T-helper 2 cell treated with Interferon-gamma antibody and Interleukin-4, amounts not matched to agents 100 ng/mL and 5 ng/mL, for 36 hours (primary cell): ENCODE results near the gene ARTN. TPM values are rescaled to one million over a fixed set of nuclear protein-coding genes. Genes with fewer than 3 reads are reported as not detected.

Experiments
- intact Hi-C: fragments of 100-400 bp; cut with micrococcal nuclease; formaldehyde crosslinking; loops from one replicate; pipeline ENCODE4 v1.15.1; 2023
- total RNA-seq: library from RNA; stranded (reverse); gene quantifications from 2 replicates; pipeline ENCODE4 v1.2.3, GENCODE V29; 2022

The ARTN gene
- total RNA-seq, 1 donor from 2014 or later, result 0.48 TPM

DNA sequence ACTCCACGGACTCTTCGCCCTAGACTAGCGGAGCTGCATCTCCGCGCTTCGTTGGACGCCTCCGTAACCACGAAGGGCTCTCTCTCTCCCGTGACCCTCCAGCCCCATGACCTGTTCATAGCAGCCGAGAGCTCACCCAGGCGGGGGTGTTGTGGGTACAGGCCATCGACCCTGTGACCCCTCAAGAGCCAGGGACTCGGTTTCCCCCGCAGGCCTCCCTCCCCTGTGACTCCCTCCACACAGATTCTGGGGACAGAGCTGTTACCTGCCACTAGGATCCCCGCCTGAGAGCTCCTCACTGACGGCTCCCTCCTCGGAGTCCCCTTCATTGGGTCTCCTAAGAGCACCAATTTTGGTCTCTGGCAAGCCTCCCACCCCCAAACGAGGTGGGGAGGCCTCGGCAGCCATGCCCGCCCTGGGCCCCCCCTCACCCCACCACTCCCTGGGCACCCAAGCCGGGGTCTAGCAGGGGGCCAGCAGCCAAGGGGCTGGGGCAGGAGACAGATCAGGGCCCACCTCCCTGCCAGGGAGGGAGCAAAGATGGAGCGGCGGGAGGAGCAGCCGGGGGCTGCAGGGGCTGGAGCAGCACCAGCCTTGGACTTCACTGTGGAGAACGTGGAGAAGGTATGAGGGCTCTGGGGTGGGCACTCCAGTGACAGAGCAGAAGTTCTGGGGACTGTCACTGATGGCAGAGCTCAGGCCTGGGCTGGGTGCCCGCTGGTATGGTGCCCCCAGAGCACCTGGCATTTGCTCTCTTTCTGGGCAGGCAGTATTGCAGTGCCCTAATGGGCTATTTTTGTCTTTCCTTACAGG lies 13.7 kb downstream of the ARTN start:
- intact Hi-C loops, result loop anchor here (1.0 to 10.0 kb wide), 3 partner anchors 44 to 292 kb away; partner anchors contain the start of genes CCDC24, KDM4A and SLC6A9

DNA sequence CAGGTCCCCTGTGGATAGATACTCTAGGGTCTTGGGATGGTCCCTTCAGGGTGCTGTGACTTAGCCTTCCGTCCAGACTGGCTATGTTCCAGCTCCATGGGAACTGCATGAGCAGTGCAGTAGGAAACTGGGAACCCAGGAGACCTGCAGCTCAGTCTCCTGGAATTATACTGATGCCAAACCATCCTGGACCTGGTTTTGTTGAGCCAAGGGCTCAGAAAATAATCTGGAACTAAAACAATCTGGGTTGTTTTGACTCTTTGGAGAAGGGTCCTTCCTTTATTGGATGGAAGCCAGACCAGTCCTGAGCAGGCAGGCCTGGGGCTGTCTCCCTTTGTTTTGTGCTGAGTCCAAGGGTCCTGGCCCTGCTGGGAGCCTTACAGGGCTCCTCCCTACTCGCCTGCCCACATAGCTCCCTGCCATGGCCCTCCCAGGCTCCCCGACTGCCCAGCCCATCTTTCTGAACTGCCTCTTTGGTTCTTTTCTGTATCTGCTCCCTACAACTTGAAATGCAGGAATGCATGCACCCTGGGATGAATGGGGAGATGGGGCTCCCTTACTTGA lies 14.4 kb downstream of the ARTN start:
- intact Hi-C loops, result loop anchor here (1.0 to 10.0 kb wide), 3 partner anchors 43 to 293 kb away; partner anchors contain the start of genes CCDC24, KDM4A and SLC6A9

DNA sequence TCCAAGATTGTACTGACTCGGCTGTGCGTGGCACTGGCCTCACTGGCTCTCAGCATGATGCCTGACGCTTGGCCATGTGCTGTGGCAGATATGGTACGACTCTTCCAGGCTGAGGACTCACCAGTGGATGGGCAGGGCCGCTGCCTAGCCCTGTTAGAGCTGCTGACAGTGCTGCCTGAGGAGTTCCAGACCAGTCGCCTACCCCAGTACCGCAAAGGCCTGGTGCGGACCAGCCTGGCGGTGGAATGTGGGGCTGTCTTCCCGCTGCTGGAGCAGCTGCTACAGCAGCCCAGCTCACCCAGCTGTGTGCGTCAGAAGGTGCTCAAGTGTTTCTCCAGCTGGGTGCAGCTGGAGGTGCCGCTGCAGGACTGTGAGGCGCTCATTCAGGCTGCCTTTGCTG lies 16.1 kb downstream of the ARTN start:
- intact Hi-C loops, result loop anchor here (10.0 kb wide), 2 partner anchors 85 to 295 kb away; partner anchors contain the start of genes KDM4A and SLC6A9

DNA sequence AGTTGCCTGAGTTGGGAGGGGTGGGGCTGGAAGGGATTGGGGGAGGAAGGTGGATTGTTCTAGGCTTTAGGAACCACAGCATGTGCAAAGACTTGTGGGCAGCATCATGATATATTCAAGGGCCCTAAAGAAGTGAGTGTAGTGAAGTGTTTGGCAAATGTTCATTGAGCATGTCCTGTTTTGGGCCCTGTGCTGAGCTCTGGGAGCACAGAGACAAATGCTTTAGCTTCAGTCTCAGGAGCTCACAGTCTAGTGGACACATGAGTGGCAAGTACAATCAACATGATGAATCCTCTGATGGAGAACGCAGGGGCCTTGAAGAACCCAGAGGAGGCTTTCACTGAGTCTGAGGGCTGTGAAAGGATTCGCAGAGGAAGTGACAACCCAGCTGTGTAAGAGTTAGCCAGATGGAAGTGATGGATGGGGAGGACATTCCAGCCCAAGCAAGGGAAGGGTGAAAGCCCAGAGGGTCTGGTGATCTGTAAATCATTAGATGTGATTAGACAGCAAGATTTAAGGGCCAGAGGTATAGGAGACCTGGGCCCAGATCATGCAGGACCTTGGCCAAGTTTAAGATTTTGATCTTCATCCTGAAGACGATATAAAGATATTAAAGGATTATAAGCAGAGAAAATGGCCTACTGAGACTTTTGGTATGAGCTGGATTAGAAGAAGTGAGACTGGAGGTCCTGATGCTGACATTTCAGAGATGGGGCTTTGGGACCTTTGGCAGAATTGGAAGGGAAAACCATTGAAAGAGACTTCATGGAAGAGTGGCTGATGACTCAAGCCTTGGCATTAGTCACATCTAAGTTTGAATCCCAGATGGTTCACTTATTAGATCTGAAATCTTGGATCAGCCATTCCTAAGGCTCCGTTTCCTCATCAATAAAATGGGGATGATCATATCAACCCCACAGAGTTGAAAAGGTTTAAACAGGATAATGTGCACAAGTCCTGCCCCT lies 17.7 kb downstream of the ARTN start:
- intact Hi-C loops, result no loop called here

DNA sequence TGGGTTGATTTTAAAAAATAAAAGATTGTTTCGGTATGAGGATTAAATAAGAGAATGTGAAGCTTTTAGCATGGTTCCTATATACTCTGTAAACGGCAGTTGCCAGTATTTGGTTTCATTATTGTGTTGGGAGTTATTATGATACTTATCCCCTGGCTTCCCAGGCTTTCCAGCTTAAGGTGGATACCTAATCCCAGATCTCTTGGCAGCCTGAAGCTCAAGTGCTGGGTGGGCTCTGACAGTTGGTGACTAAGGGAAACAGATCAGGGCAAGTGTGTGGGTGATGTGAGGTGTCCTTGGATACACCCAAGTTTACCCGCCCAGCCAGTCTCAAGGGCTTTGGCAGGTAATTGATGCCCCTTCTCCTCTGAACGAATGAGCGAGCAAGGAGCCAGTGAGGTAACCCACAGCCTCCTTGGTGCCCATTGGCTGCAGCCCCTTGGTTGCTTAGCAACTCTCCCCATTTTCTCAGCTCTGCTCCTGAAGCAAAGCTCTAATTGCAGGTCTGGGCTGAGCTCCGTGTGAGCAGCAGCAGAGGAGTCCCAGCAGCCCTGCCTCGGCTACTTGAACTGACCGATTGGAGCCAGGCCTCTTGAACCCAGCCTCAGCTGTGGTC lies 19.2 kb downstream of the ARTN start:
- intact Hi-C loops, result no loop called here

DNA sequence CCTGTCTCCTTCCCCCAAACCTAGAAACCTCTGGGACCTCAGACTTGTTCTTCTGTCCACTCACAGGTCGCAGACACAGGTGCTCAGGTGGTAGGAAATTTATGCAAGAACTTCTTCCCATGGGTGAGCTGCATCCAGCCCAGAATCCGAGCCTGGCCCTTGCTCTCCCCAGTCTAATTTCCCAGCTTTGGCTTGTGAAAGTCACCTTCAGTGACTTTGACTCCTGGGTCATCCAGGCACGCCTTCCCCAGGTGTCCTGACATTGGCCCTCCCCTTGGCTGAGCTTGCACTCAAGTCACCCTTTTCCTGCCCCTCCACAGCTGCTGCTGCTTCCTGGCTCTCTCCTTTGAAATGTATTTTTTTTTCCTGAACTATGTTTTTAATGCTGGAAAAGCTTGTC lies 19.8 kb downstream of the ARTN start:
- intact Hi-C loops, result no loop called here

DNA sequence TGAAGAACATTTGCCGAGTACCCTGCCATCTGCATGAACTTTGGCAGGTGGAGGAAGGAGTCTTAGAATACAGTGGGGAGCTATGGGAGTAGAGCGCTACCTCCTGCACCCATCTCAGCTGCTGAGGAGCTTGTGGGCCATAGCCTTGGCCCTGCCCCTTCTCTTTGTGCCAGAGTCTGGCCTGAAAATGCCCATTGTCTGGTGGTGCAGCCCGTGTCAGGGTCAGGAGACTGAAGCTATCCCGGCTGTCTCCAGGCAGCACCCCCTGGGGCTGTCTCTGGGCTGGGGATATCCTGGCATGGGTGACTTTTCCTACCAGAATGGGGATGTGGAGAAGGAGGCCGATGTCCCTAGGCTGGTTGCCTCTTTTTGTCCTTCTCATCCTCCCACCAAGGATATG lies 20.4 kb downstream of the ARTN start:
- intact Hi-C loops, result no loop called here

DNA sequence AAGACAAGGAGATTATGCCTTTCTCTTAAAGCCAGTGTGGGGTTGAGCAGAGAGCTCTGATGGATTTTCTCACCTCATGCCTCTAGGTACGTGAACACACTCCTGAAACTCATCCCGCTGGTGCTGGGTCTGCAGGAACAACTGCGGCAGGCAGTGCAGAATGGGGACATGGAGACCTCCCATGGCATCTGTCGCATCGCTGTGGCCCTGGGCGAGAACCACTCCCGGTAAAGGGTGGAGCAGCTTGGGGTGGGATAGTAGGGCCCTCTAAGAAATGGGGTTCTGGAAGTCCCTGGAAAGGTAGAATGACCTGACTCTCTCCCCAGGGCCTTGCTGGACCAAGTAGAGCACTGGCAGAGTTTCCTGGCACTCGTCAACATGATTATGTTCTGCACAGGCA lies 22.6 kb downstream of the ARTN start:
- intact Hi-C loops, result no loop called here

DNA sequence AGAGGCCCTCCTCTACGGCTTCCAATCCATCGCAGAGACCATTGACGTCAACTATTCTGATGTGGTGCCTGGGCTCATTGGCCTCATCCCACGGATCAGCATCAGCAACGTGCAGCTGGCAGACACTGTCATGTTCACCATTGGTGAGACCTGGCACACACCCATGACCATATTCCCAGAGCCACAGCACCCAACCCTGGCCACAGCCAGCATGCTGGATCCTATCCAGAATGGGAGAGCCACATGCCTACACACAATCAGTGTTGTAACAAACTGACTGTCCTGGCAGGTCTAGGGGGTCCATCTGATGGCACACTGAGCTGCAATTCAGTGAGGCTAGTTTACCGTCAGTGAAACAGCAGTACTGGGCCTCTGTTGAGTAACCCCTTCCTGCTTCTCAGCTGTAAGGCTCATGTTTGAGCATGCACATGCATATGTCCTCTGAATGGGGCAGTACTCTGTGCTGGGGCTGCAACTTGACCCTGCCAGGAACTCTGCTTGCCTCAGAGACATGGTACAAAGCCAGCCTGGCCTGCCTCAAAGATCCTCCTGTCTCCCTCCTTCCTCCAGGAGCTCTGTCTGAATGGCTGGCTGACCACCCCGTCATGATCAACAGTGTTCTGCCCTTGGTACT lies 23.9 kb downstream of the ARTN start:
- intact Hi-C loops, result no loop called here

DNA sequence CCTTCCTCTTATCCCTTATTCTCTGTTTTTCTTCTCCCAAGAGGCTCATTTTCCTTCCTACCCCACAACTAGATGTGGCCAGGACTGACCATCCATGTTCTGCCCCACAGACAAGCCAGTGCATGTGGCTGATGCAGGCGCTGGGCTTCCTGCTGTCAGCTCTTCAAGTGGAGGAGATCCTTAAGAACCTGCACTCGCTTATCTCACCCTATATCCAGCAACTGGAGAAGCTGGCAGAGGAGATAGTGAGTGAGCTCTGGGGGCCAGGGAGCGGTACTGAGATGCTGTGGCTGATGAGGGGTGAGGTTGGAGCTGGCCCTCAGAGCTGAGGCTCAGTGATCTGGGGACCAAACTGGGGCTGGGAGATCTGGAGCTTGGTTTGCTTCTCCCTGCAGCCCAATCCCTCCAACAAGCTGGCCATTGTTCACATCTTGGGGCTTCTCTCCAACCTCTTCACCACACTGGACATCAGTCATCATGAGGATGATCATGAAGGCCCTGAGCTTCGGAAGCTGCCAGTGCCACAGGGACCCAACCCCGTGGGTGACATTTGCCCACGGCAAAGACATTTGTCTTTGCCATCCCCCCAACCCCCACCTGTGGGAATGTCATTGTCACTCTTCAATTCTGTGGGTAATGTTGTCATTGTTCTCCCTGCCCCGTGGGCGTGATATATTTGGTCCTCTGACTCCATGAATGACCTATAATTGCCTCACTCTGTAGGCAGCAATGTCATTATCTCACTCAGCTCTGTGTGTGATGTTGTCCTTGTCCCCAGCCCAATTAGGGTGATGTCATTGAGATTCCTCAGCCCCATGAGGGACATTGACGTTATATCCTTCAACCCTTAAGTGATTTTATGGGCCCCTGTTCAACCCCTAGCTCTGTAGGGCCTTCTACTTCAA lies 25.0 kb downstream of the ARTN start:
- intact Hi-C loops, result no loop called here

DNA sequence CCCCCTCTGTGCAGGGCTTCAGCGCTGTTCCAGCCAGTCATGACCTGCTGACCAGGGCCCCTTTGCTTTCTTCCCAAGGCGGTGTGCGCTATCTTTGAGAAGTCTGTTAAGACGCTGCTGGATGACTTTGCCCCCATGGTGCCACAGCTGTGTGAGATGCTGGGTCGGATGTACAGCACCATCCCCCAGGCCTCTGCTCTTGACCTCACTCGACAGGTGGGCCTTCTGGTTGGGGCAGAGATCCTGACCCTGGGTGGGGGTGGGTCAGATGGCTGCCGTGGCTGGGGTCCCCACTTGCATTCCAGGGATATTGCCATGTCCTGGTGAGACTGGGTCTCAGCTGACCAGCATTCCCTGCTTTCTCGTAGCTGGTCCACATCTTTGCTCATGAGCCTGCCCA lies 27.2 kb downstream of the ARTN start:
- intact Hi-C loops, result no loop called here

DNA sequence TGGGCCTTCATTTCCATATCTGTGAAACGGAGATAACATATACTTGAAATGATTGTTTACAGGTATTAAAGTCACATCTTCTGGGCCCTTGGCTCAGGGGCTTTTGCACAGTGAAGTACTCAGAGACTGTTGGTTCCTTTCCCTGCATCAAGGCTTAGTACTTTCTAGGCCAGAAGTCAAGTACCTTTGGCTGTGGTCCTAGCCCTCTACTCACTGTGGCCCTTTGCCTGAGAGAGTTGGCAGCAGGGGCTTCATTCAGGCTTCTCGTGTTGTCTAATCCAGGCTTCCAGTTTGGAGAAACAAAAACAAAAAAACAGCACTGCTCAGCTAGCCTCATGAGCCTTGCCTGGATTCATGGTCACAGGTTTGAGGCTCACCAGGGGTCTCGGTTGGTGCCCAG lies 28.1 kb downstream of the ARTN start:
- intact Hi-C loops, result no loop called here

DNA sequence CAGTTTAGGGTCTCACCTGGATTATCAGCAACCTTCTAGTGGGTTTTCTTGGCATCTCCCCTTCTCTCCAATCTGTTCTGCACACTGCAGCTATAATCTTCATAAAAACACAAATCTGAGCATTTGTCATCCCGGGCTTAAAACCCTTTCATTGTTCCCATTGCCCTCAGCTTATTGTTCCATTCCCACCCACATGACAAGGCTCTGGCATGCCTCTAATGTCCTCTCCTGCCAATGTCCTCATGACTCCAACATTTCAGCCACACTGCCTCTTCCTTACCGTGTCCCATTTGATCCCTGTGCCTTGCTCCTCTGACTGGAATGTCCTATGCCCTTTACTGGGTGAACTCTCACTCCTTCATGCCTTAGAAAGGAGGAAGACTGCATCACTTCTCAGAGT lies 28.7 kb downstream of the ARTN start:
- intact Hi-C loops, result no loop called here

DNA sequence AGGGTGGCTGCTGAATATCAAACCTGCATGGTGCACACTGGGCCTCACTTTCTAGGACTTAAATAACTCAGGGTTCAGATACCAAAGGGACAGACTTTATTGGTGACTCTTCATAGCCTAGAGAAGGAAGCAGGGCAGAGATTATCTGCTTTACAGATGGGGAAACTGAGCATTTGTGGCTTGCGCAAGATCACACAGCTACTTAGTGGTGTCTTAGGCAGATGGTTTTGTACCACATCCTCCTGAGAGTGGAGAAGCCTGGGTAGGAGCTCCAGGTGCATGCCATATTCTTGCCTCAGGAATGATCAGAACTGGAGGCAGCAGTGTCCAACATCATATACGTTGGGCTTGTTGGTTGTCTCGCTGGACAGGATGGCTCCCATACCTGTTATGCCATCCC lies 29.4 kb downstream of the ARTN start:
- intact Hi-C loops, result no loop called here

DNA sequence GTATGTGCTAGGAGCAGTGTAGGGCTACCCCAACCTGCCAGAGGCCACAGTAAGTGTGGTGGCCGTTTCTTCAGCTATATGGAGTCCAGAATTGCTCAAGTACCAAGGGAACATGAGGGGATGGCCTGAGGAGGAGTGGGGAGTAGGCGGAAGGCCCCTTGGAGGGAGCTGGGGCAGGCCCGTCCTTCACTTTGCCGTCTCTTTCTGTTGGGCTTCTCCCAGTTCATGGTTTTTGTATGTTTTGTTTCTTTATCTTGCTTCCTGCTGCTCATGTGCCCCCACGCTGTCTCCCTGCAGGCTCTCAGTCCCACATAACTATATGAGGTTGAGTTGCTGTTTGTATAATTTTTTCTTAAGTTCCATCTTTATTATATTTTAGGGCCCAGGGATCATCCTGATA lies 30.3 kb downstream of the ARTN start:
- intact Hi-C loops, result no loop called here

DNA sequence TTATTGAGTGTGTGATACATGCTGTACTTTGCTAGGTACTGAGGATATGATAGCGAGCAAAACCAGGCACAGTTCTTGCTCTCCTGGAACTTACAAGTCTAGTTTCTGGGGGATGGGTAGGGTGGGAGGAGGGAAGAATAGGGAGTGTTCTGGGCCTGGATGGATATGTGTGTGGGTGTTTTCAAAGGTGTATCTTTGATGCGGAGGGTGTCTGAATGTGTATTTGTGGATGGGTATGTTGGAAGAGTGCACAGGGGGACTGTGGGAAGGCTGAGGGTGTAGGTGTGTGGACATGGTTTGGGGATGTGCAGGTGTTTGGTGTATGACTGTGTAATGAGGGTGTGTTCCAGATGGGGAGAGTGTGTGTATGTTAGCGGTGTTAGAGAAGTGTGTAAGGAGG lies 31.7 kb downstream of the ARTN start:
- intact Hi-C loops, result no loop called here

DNA sequence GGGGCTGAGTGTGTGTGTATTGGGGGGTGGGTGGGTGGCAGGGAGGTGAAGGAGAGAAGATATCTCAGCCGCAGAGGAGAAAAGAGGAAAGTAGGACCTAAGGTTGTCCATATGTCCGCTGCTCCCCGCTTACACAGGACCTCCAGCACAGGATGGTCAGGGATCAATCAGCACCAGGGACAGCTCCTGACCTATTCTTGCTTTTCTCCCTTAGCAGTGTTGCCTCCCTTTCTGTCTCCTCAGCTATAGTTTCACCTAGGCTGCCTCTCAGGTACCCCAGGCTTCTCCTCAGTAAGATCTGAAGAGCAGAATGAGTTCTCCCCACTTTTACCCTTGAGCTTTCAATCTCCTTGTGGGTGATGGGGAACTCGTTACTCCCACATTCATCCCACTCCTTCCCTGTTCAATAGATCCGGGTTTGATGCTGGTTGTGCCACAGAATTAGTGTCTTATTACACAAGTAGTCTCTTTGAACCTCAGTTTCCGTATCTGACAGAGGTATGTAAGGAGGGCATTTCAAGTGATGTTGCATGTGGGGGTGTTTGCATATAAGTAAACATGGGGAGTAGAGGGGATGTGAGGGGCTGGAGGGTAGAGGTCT lies 34.8 kb downstream of the ARTN start:
- intact Hi-C loops, result no loop called here

DNA sequence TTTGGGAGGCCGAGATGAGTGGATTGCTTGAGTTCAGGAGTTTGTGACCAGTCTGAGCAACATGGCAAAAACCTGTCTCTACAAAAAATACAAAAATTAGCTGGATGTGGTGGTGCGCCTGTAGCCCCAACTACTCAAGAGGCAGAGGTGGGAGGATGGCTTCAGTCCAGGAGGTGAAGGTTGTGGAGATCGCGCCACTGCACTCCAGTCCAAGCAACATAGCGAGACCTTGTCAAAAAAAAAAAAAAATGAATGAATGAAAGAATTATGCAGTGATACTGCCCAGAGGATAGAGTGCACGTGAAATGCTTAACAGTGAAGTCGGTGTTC lies 35.8 kb downstream of the ARTN start:
- intact Hi-C loops, result loop anchor here (1.0 kb wide), 1 partner anchor 23 kb away; the partner anchor contains the start of gene IPO13

DNA sequence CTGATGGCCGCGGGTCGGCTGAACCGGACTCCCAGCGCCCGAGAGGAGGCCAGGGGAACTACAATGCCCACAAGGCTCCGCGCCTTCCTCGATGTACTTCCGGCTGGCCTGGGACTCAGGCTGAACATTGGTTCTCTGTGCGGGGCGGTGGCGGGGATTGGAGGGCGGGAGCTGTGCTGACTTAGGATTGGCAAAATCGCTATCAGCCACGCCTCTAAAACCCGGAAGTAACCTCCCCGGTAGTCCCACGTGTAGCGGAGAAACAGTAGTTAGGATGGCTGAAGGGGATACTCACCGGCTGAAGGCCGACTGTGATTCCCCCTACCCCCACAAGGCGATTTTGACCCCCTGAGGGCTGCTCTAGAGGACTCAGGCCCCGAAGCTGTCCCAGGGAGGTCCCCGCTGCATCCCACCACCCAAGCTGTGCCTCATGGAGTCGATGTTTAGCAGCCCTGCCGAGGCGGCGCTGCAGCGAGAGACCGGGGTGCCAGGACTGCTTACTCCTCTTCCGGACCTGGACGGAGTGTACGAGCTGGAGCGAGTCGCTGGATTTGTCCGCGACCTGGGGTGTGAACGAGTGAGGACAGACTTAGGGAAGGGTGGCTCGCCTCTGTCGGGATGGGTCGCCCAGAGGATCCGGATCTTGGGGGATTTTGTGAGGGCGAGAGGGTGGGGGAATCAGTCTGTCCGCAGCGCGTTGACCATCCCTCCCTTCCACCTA lies 36.3 kb downstream of the ARTN start, which contains the start of gene DPH2:
Gene DPH2 (plus strand): TSS at position 265 of the 721 bp plus-strand sequence. CDS start 166 bp downstream, at position 431.
- intact Hi-C loops, result loop anchor here (1.0 kb wide), 1 partner anchor 24 kb away; the partner anchor contains the start of gene IPO13
